Raji (cell line): ENCODE measurements around the gene ENOX2.

Experiments
- POLR2A ChIP-seq: IDR thresholded peaks from 2 replicates; pipeline ENCODE4 v1.6.1; 2011; ENCODE audit warnings: low read depth, low read length, control low read depth; ENCODE audit not compliant: insufficient read depth

ENOX2 gene

DNA sequence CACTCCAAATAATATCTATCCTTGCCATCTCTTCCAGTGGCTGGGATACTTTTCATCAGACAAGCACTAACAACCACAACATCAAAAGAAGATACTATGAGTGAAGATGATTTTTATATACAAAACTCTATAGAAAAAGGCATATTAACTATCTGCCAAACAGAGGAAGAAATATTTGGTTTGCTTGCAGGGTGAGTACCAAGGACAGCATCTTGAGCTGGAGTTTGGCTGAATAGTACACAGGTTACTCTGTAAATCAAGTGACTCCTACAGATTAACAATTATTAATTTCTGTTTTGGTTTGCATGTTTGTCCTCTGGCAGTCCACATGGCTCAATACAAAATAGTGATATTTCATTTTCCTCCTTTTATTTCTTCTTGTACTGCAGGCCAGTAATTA is 253.3 kb downstream of the ENOX2 start:
- TF ChIP-seq POLR2A, result no peak

DNA sequence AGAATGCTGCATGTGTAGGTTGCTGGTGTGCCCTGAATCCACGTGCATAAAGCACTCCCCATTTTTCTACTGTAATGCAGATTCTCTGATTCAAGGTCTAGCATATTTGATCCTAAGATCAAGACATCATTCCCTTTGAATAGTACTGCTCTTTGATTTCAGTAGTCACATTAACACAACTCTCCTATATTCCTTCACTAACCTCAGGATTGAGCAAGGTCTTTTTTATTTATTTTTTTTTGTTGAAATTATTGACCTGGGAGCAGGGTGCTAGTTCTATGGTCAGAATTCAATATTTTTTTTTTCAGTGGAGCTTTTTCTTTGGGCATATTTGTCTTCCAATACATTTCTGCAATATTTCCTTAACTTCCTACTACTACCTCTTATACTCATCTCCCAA is 255.5 kb downstream of the ENOX2 start:
- TF ChIP-seq POLR2A, result no peak

DNA sequence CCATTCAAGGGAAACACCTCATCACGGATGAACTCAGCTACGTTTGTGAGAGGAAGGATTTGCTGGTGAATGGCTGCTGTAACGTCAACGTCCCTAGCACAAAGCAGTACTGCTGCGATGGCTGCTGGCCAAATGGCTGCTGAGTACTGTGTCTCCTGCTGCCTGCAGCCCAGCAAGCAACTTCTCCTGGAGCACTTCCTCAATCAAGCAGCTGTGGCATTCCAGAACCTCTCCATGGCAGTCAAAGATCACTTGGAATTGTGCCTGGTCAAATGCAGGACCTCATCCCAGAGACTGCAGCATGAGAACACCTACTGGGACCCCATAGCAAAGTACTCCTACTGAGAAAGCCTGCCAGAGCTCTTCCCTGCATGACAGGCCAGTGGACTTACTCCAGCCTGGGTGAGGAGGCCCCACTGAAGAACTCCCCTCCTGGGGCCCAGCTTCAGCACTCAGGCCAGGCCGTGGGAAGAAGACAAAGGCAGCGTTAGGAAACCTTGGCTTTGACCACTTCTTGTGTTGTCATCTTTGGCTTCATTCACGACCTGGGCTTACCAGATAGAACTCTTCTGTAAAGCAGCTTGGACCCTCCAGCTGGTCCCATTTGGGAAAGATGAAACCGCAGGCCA is 256.9 kb downstream of the ENOX2 start:
- TF ChIP-seq POLR2A, result no peak

DNA sequence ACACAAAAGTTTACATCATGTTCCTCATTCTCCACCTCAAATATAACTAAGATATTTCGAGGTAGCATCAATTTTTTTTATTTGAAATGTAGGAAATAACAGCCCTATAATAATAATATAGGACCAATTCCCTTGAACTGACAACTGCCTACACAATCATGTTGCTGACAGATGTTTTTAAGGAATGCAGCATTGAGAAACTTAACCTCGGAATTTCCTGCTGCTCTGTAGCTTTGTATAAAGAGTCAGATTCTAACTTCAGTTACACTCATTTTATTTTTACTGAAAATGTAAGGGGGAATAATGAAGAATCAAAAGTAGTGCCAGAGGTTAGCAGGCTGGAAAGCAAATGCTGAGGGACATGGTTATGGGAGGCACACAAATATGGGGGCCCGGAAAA is 265.4 kb downstream of the ENOX2 start:
- TF ChIP-seq POLR2A, result no peak

DNA sequence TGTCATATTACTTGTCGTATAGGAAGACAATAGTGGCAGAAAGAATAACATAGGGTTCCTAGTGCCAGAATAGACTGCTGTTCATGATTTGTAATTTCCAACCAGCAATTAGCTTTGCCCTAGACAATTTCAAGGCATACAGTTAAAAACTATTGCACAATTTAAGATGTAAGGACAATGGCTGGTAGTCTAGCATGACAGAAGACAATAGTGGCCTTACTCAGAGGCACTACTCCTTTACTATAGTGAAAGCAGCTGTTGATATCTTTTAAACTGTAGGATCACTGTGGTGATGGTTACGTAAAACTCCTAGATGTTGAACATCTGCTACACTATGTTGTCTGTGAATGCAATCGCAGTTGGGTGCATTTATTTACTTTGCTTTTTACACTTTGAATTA is 266.7 kb downstream of the ENOX2 start:
- TF ChIP-seq POLR2A, result no peak

DNA sequence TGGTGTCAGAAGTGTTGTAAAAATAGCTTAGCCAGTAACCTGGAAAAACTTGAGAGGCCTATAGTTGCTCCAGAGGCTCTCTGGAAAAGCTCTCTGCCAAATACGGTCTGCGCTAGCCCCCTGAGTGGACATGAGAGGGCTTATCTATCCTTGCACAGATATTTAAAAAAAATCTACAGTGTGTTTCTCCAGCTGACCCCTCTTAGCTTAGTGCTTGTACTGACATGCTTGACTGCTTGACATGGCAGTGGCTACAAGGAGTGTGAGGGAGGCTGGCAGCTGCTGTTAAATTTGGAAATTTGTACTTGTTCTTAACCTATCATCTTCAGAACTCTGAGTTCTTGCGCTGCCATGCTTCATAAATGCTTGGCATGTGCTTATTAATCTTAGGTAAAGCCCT is 272.0 kb downstream of the ENOX2 start:
- TF ChIP-seq POLR2A, result no peak

DNA sequence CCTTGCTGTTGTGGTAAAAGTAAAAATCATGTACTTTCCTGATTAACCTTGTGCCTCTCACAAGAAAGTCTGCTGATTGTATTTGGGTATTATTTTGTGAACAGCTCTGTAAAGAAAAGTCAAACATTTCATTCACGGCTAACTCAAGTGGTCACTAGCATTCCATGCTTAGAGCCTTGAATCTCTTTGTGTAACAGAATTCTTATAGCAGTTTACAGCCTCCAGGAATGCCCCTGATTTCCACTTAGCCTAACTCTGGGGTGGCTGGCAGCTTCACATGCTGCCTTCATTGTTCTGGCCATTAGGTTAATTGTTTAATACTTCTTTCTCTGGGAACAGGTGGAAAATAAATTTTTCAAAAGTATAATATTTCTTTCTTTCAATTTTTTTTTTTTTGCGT is 274.5 kb downstream of the ENOX2 start:
- TF ChIP-seq POLR2A, result no peak

DNA sequence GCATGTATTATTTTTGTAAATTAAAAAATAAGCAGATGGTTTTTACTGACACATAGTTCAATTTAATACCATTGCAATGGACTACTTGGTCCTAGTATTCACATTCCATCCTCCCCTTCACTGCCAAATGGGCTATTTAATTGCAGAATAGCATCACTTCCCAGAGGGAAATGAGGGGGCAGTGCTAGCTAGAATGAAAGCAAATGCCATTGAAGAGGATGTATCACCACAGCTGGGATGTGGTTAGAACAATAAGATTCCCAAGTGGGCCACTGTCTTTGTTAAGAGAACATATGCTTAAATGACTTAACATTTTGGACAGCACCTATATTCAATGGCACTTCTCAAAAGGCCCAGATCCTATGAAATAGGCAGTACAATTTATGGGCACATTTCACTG is 276.5 kb downstream of the ENOX2 start:
- TF ChIP-seq POLR2A, result no peak

DNA sequence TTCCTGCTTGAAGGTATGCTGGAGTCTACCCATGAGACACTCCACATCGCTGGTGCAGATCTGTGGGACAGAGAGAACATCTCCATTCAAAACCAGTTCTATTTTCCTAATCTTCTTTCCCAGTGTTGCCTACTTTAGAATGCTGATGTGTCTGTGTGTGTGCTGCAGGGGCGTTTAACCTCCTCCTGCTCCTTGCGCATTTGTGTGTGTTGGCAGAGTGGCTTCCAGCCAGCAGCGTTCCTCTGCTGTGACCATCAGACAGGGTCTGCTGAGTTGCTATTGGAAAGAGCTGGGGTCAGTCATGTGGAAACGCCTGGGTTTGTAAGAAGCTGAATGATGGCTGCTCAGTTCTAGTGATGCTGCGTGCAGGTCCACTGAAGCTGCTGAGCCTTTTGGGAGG is 277.6 kb downstream of the ENOX2 start:
- TF ChIP-seq POLR2A, result no peak

DNA sequence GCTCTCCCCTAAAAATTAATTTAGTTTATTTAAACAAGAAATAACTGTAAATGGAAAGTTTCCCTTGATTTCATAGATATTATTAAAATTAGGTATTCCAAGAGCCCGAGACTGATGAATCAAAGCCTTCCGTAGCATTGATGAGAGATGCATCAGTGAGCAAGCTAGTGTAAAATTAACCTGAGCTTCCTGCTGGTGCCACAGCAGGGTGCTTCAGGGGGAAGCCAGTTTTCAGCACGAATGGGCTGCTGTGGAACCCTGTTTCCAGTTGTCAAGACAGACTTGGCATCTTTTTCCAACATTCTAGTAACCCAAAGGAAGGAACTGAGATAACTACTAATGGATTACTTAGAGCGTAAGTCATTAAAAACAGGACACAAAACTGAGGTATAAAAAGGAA is 279.5 kb downstream of the ENOX2 start:
- TF ChIP-seq POLR2A, result no peak

DNA sequence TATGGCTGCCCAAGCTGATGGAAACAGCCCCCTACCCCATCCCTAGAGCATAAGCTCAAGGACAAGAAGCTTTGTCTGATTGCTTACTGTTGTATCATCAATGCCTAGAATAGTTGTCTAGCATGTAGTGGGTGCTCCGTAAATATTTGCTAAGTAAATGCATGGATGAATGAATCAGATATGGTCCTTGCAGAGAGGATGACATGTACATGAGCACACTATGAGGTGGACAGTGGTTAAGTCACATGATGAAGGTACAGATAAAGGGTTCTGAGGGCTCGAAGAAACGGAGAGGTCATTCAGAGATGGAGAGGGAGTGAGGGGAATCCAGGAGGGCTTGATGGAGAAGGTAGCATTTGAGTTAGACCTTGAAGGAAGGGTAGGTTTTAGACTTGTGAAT is 287.1 kb downstream of the ENOX2 start:
- TF ChIP-seq POLR2A, result no peak

DNA sequence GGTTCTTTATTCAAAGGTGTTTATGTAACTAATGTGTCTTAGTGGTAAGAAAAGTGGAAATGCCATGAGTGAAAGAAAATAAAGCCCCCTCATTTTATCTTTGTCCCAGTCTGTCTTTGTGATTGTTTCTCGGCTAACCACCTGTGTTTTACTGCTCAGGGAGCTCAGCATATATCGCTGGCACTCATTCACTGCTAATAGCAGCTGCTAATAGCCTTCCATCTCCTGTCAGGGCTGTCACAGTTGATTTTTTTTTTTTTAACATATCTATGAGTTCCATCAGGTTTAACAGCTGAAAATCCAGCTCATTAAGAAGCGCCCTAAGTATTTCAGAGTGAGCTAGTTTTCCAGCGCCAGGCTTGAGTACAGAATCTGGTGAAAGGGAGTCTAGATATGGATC is 295.6 kb downstream of the ENOX2 start:
- TF ChIP-seq POLR2A, result no peak

DNA sequence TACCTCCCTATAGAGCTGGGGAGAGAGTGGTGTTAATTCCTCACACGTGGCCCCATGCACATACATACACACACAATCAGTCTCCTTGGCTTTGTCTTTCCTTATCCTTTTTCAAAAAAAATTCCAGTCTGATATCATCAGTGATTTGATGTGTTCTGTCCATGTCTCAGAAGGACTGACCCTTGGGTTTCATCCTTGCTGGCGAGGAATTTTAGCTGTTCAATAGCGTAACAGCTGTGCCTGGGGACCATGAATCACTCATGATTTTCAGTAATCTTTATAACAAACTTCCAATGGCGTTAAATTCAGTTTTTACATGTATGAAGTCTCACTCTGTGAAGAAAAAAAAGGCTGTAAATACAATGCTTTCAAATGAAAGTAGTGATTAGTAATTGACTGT is 296.6 kb downstream of the ENOX2 start:
- TF ChIP-seq POLR2A, result no peak

DNA sequence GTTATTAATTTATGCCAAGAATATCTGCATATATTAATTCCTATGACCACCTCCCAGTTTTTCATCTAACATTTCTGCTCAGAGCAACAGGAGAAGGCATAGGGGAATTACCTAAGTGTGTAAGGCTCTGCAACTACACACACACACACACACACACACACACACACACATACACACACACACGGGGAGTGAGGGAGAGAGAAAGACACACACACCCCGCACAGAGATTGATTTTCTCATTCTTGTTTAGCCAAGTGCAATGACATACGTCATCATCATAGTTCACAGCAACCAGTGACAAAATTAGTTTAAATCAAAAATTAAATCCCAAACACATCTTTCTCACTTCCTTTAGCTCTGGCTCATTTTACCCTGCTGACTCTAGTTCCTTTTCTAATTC is 298.1 kb downstream of the ENOX2 start:
- no peak for TF ChIP-seq POLR2A

DNA sequence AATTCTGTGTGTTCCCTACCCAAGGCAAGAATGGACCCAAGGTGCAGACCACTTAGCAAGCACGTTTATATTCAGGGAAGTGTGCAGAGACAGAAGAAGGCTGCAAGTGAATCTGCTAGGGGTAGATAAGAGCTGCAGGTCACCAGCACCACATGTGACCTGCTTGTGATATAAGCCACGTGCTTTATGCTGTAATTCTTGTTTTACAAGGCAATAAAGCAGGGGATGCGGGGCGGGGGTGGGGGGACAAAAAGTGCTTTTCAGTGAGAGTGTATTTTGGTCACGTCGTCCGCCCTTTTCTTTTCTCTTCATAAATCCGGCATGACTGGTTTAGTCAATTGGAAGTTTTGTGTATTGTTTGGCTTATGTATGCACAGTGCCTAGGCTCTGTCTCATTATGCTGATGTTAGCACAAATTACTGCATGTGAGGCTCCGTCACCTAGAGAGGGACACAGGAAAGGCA is 308.5 kb downstream of the ENOX2 start:
- no peak for TF ChIP-seq POLR2A

DNA sequence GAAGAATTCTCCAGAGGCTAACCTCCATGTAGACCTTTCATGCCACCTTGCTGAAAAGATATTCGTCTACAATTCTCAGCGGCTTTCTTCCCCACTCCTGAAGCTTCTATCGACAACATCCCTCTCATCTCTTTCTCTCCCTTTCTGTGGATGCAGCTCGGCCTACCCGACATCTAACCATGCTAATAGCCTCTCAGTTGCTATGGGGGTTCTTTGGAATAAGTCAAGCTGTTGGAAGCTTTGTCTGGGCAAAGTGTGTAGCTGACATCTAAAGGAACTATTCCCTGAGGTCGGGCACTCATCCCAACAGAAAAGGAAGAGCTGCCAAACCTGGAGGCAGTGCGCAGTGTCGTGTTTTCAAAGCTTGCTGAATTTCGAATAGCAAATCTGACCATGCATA is 309.1 kb downstream of the ENOX2 start:
- no peak for TF ChIP-seq POLR2A

DNA sequence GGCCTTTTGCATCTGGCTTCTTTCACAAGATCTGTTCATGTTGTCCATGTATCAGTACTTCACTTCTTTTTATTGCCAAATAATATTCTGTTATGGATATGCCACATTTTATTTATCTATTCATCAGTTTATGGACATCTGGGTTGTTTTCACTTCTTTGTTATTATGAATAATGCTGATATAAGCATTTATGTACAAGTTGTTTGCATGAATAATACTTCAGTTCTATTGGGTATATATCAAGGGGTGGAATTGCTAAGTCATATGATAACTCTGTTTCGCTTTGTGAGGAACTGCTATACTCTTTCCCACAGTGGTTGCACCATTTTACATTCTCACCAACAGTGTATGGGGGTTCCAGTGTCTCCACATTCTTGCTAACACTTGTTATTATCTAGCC is 310.8 kb downstream of the ENOX2 start:
- TF ChIP-seq POLR2A, result no peak

DNA sequence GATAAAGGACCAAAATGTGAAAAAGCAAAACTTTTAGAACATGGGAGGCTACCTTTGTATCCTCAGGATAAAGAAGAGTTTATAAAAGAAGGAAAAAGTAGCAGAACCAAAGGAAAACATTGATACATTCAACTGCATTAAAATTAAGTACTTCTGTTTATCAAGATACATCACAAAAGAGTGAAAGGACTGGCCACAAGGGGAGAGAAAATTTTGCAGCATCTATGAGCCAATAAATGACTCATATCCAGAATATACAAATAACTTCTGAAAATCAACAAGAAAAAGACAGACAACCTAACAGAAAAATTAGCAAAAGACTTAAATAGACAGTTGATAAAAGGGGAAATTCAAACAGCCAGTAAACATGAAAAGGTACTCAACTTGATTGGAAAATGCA is 324.1 kb downstream of the ENOX2 start:
- no peak for TF ChIP-seq POLR2A

DNA sequence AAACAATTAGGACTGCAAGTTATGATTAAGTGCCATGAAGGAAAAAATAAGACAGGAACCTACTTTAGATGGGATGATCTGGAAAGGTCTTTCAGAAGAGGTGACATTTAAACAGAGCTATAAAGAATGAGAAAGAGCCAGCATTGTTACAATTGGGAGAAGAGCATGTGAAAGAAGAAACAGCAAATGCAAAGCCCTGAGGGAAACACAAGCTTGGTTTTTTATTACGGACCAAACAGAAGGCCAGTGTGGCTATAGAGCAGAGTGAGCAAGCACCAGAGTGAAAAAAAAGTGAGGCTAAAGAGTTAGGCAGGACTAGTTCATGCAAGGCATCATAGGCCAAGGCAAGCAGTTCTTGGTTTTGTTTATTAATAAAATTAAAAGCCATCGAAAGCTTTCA is 325.6 kb downstream of the ENOX2 start:
- no peak for TF ChIP-seq POLR2A
